COLO668 (cell line): ENCODE data around the gene DDX5.
"Not testable (repeated sequence)": the region's sequence is repeated elsewhere in the genome, so short reads cannot be mapped to it uniquely, and the experiment has no call there.

ENCODE experiments used
- DNase-seq: peaks from one replicate; lab custom pipeline; 2025; ENCODE audit not compliant: unreplicated experiment; lab: John Stamatoyannopoulos, UW

Gene DDX5

GRCh38 chr17:64508683-64509082 is 2.6 kb upstream of the DDX5 start:
- DNase-seq, result no peak

DNA sequence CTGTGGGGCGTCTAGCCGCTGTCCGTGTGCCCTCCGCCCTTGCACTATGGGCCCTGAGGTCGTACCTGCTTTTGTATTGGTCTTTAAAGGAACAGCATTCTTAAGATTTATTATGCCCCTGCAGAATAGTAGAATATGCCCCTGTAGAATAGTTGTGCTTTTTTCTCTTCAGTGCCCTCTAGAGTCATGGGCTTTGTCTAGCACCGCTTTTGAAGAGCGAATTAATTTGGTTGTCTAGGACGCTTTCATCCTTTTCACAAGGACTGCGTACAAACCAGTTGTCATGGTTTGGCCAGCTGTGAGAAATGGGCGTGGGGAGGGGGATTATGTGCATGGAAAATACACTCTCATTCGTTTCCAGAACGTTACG is 1.3 kb upstream of the DDX5 start:
- DNase-seq, result peak; percentile 19

DNA sequence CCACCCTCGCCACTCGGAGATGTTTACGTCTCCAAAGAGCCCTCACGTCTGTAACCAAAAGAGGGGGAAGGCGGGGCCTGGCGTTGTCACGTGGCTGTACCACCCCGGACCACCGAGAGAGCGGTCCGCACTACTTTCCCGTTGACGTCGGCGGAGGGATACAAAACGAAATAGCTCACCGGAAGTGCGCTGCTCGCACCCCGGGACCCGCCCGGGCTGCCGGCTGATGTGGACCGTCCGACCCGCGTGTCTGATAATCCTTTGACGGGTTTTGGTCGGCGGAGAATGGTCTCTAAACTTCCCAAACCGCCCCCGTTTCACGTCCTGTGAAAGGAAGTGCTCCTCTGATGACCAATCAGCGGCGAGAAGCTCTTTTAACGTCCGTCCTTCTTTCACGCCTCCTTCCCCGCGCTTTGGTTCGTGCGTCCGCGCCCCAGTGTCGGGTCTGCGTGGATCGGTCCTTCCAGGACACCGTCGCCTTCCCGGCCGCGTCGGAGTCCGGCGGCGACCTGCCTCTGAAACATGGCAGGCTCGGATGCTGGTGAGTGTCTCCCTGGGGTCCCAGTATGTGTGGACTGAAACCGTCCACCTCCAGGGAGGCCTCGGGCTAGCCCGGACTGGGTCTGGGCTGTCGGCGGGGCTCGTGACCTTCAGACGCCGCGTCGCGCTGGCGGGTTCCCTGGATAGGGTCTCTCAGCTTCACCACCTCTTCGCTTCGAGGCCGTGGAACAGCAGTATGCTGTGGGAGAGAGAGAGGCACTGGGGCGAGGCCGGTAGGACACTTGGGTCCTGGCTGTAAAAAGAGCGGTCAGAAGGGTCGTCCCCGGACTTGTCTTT is 705 bp upstream of the DDX5 start, which contains the start of gene CEP95:
TSS of gene CEP95 (plus strand) at position 402 of the 837 bp plus-strand sequence. CDS start at position 523, 121 bp downstream.
- peak; percentile 90 for DNase-seq

DNA sequence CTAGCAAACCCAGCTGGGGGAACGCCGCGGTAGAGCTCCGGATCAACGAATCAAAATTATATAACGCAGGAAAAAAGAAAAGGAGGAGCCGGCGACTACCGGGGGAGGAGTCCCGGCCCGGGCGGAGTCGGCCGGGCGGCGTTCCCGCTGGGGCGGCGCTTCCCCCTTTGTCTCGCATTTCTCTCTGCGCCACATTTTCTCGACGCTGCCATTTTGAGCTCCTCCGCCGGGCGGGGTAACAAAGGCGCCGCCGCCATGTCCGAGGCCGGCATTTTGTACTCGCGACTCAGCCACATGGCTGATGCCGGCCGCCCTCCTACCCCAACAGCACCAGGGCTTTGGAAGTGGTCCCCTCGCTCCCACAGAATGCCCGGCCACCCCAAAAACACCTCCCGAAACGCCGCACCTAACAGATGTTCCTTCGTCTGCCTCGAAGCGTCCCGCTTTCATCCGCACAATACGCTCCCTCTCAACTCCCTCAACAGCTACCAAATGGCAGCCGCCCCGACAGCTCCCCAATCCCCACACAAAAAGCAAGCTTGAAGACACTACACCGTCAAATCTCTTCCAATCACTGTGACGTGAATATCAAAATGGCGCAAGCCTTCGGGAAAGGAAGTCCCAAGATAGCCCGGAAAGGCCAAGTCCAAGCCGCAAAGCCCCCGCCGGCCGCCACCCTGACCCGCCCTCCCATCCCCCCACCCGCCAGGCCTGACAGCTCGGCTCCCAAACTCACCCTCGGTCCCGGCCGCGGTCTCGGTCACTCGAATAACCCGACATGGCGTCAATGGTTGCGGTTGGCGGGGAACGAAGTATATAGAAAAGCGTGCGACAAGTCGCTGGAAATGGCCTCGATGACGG is 519 bp downstream of the DDX5 start:
- DNase-seq, result peak; percentile 84

GRCh38 chr17:64504769-64505339 is 1.2 kb downstream of the DDX5 start:
- DNase-seq, result no peak

DNA sequence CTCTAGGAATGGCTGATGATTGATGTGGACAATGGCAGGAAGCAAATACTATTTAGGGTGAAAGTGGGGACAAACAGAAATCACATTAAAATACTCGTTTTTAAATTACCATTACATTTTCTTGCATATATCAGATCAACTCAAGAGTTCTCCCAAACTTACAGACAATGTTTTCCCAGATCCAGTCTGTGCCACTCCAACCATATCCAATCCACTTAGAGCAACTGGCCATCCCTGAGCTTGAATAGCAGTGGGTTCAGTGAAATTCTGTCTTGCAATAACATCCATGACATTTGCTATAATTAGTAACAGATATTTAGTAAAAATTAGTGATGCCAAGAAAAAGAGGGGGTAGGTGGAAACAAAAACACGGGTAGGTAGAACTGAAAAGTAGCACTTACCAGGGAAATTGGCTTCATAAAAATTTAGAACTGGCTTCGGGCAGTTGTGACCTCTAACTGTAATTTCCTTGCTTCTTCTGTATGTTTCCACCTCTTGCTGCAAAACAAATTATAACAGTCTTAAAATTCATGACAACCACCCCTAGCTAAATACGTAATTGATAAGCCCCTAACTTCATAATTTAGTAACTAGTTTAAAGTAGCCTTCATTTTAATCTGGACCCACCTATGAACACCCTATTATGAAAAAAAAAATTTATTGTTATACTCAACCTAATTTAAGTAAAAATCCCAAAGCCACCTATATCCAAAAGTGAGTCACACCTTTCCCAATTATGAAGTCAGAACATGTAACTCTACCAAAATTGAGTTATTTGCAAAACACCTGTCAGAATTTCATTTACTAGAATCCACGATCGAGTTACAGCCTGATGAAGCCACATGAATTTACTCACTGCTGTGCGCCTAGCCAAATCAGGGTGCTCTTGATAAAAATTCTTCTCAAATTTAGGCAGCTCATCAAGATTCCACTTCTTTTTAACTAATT is 2.0 kb downstream of the DDX5 start:
- DNase-seq, result no peak

- DNase-seq, result no peak
These were observed 2.7 kb downstream of the DDX5 start for GRCh38 chr17:64503341-64503740.

- DNase-seq, result no peak
These were observed 3.3 kb downstream of the DDX5 start for GRCh38 chr17:64502809-64503208.

- DNase-seq, result no peak
These were observed 4.1 kb downstream of the DDX5 start for GRCh38 chr17:64502021-64502420.

DNA sequence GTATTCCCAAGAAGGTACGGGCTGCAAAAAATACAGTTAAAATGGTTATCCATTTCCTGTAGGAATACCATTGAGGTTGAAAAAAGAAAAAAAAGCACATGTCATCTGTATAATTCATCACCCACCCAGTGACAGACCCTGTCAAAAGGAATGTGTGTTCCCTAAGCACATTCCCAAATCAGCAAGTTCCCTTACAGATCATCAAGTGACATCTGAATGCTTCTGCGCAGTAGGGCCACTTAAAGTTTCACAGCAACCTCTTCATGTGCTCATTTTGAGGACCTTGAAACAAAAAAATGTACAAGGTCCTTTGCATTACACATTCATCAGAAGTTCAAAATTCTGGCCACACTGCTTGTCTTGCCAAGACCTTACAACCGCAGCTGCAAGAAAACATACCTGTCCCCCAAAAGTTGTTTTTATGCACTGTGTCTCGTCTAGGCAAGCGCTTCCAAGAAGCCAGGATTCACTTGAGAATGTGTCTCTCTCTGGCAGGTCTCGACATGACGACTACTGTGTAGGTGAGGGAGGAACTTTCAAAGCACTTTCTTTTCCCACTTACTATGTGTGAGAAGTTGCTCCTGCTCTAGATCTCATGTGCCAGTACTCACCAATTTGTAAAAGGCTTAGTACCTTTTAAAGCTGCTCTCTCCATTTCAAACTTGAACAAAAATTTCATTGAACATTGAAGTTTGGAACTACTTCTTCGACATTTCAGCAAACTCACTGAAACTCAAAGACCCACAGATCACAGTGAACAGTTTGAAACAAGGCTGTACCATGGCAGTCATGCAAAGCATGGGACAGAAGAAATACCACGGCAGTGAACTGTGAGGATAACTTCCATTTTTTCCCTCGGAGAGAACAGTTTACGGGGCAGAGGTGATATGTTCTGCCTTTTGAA is 5.0 kb downstream of the DDX5 start:
- no peak for DNase-seq

DNA sequence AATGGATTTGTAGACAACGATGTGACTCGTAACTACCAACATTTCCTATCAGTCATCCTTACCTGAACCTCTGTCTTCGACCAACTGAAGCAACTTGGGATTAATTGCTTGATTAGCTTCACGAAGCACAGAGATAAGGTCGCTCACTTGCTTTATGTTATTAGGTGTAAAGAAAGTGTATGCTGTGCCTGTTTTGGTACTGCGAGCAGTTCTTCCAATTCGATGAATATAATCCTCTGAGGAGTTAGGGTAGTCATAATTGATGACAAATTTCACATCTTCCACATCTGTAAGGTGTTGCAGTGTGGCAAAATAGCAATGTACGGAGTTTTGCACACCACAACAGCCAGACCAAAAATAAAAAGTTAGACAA is 5.6 kb downstream of the DDX5 start:
- DNase-seq, result no peak

DNA sequence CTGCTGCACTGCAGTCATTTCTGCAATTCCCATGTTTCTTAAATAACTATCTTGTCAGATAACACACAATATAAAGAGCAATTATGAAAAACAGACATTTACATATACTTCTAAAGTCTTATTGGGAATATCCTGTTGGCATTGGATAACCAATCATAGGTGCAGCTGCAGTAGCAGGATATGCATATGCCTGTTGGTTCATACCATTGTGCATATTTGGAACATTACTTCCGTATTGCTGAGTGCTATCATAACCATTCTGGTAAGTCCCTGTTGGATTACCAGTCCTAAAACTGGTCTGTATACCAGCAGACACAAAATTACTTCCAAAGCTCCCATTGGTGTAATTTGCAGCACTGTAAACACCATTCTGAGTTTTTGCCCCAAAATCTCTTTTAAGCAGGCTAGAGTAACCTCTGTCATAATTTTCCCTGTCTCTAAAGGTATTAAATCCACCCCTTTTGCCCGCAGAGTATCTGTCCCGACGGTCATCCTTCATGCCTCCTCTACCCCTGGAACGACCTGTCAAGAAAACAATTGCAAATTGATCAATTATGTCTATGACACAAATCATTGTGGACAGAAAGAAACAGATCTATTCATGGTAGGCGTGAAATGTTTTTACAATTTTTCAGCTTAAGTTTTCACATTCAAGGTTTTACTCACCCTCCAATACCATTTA is 6.1 kb downstream of the DDX5 start:
- no peak for DNase-seq

GRCh38 chr17:64498308-64499203 is 7.5 kb downstream of the DDX5 start:
- DNase-seq, result no peak

GRCh38 chr17:64497565-64498035 is 8.5 kb downstream of the DDX5 start:
- no peak for DNase-seq

DNA sequence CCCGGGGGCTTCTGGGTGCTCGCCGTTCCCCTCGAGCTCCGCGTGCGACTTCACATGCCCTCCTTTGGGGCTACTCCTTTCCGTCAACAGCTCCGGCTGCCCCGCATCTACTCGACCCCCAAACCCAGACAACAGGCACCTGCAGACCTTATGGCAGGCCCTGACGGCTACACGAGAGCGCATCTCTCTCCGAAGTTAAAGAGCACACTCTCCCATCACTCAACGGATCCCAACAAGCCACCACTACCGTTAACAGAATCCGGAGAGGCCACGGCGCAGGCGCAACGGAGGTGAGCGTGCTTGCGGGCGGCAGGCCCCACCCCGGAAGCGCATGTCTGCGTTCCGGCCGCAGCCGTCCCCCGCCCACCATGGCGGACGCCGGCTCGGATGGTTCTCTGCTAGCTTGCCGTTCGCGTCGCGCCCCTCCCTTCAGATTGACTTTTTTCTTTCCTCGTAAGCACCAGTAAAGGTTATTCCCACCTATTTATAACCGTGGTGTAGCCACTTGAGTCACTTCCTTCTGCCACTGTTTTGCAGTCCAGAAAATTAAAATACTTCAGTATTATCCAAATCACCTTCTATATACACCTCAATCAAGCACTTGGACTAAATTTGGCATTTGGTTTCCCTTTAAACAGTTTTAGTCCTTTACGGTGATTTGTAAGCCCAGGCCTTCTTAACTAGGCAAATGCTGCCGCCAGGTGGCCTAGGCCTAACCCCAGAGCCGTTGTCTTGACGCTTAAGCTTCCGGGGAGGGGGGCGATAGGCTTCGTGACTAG is 9.1 kb downstream of the DDX5 start, which contains the start of gene POLG2:
TSS of gene POLG2 (minus strand) at position 269 of the 779 bp plus-strand sequence. CDS start at position 183, 86 bp downstream.
- DNase-seq, result peak; percentile 90

- no peak for DNase-seq
These were observed 9.7 kb downstream of the DDX5 start for GRCh38 chr17:64496348-64496785.

- not testable (repeated sequence) for DNase-seq
These were observed 10.8 kb downstream of the DDX5 start for GRCh38 chr17:64495300-64495699.
